ENCODE data around the gene MEGF8.

- no peak for TF ChIP-seq CTCF (IDR thresholded peaks at IDR 0.05; ENCODE audit: insufficient read depth, low read length, poor library complexity, severe bottlenecking)
- TF ChIP-seq EZH2phosphoT487 (conservative IDR thresholded peaks at IDR 0.05; ENCODE audit: low read length) = no peak
Observed at GRCh38 chr19:42357290-42357689, 31.9 kb downstream of the MEGF8 start.
